Putamen (tissue), 1 donor: Measurements from ENCODE around the gene BCL11A.

ENCODE experiments used
- DNase-seq: peaks from one replicate; pipeline ENCODE4 v3.0.0-alpha.2; 2016; ENCODE audit warnings: low spot score

The BCL11A gene

GRCh38 chr2:60406192-60406591 lies 147.3 kb downstream of the BCL11A start:
- no peak for DNase-seq

GRCh38 chr2:60405271-60405919 lies 148.1 kb downstream of the BCL11A start:
- DNase-seq, result no peak
